Psoas muscle (tissue), 8 donors: ENCODE data around the gene TMEM82. TPM values are rescaled to one million over a fixed set of nuclear protein-coding genes. Genes with fewer than 3 reads are reported as not detected.
A peak's percentile ranks its signal among the peaks of the same experiment; 100 is the strongest.

Experiments
- ATAC-seq, 4 donors: fragments of 200-7000 bp; cut with Tn5 transposase; one replicate each; pipeline ENCODE4 v1.9.1; 2020; ENCODE audit warnings: moderate library complexity in 3 of 4, mild to moderate bottlenecking in 2 of 4
- DNase-seq, 2 donors: peaks; one replicate each; pipeline ENCODE4 v3.0.0-alpha.2; 2020
- H3K27ac ChIP-seq: fragments of 200-600 bp; one replicate; pipeline ENCODE4 v1.8.0; 2022
- H3K27me3 ChIP-seq, 3 donors: fragments of 200-600 bp in 1 of 3; one replicate each; pipeline versions ENCODE4 v1.6.1 to v1.8.0; 2013 to 2022; ENCODE audit warnings: low read length in 2 of 3, mild to moderate bottlenecking in 2 of 3, moderate library complexity in 1 of 3; ENCODE audit not compliant: insufficient read depth in 3 of 3
- H3K36me3 ChIP-seq, 2 donors: fragments of 200-600 bp in 1 of 2; one replicate each; pipeline versions ENCODE4 v1.6.1 to v1.8.0; 2013 to 2022; ENCODE audit warnings: low read depth in 1 of 2, mild to moderate bottlenecking in 1 of 2, moderate library complexity in 1 of 2; ENCODE audit not compliant: insufficient read depth in 1 of 2
- H3K4me1 ChIP-seq: fragments of 200-600 bp; one replicate; pipeline ENCODE4 v1.8.0; 2022
- H3K4me3 ChIP-seq: fragments of 200-600 bp; one replicate; pipeline ENCODE4 v1.8.0; 2022; ENCODE audit warnings: mild to moderate bottlenecking
- H3K9me3 ChIP-seq: fragments of 200-600 bp; one replicate; pipeline ENCODE4 v1.8.0; 2022
- WGBS, 3 donors: extraction: QIAGEN DNeasy Blood & Tissue Kit; methylation state at CpG; one replicate each; pipeline versions ENCODE4 v1.1.6 to v1.1.7; 2013; 5-methylcytosine and 5-hydroxymethylcytosine counted together
- intact Hi-C, 2 donors: fragments of 100-400 bp; cut with DNase I; formaldehyde crosslinking; loops; one replicate each; pipeline versions ENCODE4 v1.11.0 to v1.14.2; 2022
- polyA plus RNA-seq, 3 donors: library from polyadenylated mRNA; stranded (reverse); fragments of 200-250 nt; gene quantifications; one replicate each; pipeline ENCODE4 v1.2.3, GENCODE V29; 2013
- total RNA-seq, 4 donors: library from RNA; stranded (reverse); fragmentation: NEBNext Ultra II Directional in 2 of 4; extraction: Animal tissue kit (Norgen Biotek cat#: 25700) in 2 of 4; gene quantifications; one replicate each; pipeline versions ENCODE4 v1.2.1 to v1.2.4, GENCODE V29; 2021 to 2023
- TF ChIP-seq, protein P1 (sequence below): fragments of 200-600 bp; IDR thresholded peaks from one replicate; pipeline ENCODE4 v1.8.0; 2022; ENCODE audit warnings: antibody characterized with exemption
- donor health status: healthy with polysubstance abuse.
- donor health status: DM: no; HTN: no; CAD: no; lungs with moderate emphysema.
- donor health status: Bipolar disorder and iron deficiency.
- donor health status: healthy.
- donor health status: DM: yes; HTN: yes; CAD: no.
- donor health status: DM: no; HTN: no; CAD: no.
- donor health status: DM: no; HTN: no; CAD: no.
- donor health status: DM: yes; HTN: yes; CAD: no.

TMEM82 gene
- total and polyA plus RNA-seq, 7 donors, result not detected

DNA sequence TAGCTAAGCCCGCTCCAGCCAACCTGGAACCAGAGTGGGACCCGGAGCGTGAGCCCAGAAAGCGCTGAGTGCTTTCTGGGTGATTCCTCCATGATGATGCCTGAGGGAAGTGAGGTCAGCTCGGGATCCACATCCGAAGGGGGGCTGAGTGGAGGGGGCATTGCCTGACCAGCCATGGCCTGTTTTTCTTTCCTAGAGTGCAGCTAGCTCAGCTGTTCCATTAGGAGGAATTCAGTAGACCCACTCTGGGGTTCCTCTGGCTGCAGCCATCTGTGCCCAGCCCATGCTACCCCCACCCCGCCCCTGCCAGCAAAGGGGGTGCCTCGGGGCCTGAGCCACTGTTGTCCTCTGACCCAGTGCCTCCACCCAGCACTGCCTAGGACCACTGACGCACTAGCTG is 15.8 kb upstream of the TMEM82 start:
- ATAC-seq (no peak), DNase-seq (no peak)
- H3K36me3 ChIP-seq, result peaks cover 3 to 97% of the 10 kb centered on the region in 2 donors
- no peaks in the 10 kb centered on the region for H3K9me3 ChIP-seq
- intact Hi-C loops, result no loop called here
- peak overlapping the region; percentile 77 for H3K27ac ChIP-seq
- H3K27me3 ChIP-seq, result no peaks in the 10 kb centered on the region
- peaks cover 37% of the 10 kb centered on the region for H3K4me1 ChIP-seq
- WGBS, 3 donors, result 82 to 92% (median 88%) methylated on average over 9 of the region's 9 CpGs
- no peak overlapping the region for H3K4me3 ChIP-seq
- TF ChIP-seq, protein P1, sequence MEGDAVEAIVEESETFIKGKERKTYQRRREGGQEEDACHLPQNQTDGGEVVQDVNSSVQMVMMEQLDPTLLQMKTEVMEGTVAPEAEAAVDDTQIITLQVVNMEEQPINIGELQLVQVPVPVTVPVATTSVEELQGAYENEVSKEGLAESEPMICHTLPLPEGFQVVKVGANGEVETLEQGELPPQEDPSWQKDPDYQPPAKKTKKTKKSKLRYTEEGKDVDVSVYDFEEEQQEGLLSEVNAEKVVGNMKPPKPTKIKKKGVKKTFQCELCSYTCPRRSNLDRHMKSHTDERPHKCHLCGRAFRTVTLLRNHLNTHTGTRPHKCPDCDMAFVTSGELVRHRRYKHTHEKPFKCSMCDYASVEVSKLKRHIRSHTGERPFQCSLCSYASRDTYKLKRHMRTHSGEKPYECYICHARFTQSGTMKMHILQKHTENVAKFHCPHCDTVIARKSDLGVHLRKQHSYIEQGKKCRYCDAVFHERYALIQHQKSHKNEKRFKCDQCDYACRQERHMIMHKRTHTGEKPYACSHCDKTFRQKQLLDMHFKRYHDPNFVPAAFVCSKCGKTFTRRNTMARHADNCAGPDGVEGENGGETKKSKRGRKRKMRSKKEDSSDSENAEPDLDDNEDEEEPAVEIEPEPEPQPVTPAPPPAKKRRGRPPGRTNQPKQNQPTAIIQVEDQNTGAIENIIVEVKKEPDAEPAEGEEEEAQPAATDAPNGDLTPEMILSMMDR, result no peak

GRCh38 chr1:15727021-15727420 is 15.3 kb upstream of the TMEM82 start:
- DNase-seq, result peak in 1 of 2 donors; percentile 52
- TF ChIP-seq, protein P1, result no peak
- 58 to 72% (median 62%) methylated on average over 20 to 21 of the region's 21 CpGs for WGBS, 3 donors
- no peaks in the 10 kb centered on the region for H3K27me3 ChIP-seq
- intact Hi-C loops, result no loop called here
- H3K4me3 ChIP-seq, result no peak overlapping the region
- peaks cover 3 to 97% of the 10 kb centered on the region in 2 donors for H3K36me3 ChIP-seq
- ATAC-seq, result peak in 3 of 4 donors; percentile 11 to 24 (median 14)
- no peaks in the 10 kb centered on the region for H3K9me3 ChIP-seq
- H3K4me1 ChIP-seq, result peaks cover 37% of the 10 kb centered on the region
- H3K27ac ChIP-seq, result peak overlapping the region; percentile 77

- Histone ChIP-seq H3K36me3 (peaks cover 3 to 98% of the 10 kb centered on the region in 2 donors), H3K9me3 (no peaks in the 10 kb centered on the region), H3K27me3 (no peaks in the 10 kb centered on the region), H3K27ac (peak overlapping the region; percentile 77), H3K4me3 (no peak overlapping the region), H3K4me1 (peaks cover 35% of the 10 kb centered on the region)
- DNase-seq (peak; percentile 51 to 80), ATAC-seq (peak; percentile 65 to 78 (median 76))
- intact Hi-C loops, result no loop called here
- WGBS, 3 donors, result 24 to 46% (median 33%) methylated on average over 13 of the region's 13 CpGs
- TF ChIP-seq, protein P1, result no peak
These were observed 14.9 kb upstream of the TMEM82 start for GRCh38 chr1:15727424-15727823.

GRCh38 chr1:15727866-15728534 is 14.3 kb upstream of the TMEM82 start:
- no peaks in the 10 kb centered on the region for H3K9me3 ChIP-seq
- peaks cover 3 to 98% of the 10 kb centered on the region in 2 donors for H3K36me3 ChIP-seq
- H3K27me3 ChIP-seq, result no peaks in the 10 kb centered on the region
- 45 to 77% (median 52%) methylated on average over 20 to 23 of the region's 23 CpGs for WGBS, 3 donors
- peaks cover 31% of the 10 kb centered on the region for H3K4me1 ChIP-seq
- DNase-seq (peak; percentile 44 to 77), ATAC-seq (peak; percentile 68 to 82 (median 76))
- TF ChIP-seq, protein P1, result no peak
- H3K27ac ChIP-seq, result peak overlapping the region; percentile 77
- H3K4me3 ChIP-seq, result no peak overlapping the region
- intact Hi-C loops, result no loop called here
